Renal cortex interstitium (tissue), 11 donors: ENCODE measurements around the gene ADSS1. TPM values are rescaled to one million over a fixed set of nuclear protein-coding genes. Genes with fewer than 3 reads are reported as not detected.
A peak's percentile ranks its signal among the peaks of the same experiment; 100 is the strongest.
"Not testable (repeated sequence)": the region's sequence is repeated elsewhere in the genome, so short reads cannot be mapped to it uniquely, and the experiment has no call there.

Source experiments
- DNase-seq, 11 donors: peaks; one replicate each; pipeline ENCODE4 v3.0.0-alpha.2; 2013; ENCODE audit warnings: low read depth in 9 of 11, low spot score in 4 of 11; ENCODE audit errors: extremely low read depth in 1 of 11
- polyA plus RNA-seq, 3 donors: library from polyadenylated mRNA; unstranded; fragments of 120-200 nt; gene quantifications; one replicate each; pipeline ENCODE4 v1.2.1, GENCODE V29; 2013; ENCODE audit not compliant: insufficient read length in 3 of 3

The ADSS1 gene
- polyA plus RNA-seq, 3 donors = 16.4 to 18.3 (median 17.8) TPM

DNA sequence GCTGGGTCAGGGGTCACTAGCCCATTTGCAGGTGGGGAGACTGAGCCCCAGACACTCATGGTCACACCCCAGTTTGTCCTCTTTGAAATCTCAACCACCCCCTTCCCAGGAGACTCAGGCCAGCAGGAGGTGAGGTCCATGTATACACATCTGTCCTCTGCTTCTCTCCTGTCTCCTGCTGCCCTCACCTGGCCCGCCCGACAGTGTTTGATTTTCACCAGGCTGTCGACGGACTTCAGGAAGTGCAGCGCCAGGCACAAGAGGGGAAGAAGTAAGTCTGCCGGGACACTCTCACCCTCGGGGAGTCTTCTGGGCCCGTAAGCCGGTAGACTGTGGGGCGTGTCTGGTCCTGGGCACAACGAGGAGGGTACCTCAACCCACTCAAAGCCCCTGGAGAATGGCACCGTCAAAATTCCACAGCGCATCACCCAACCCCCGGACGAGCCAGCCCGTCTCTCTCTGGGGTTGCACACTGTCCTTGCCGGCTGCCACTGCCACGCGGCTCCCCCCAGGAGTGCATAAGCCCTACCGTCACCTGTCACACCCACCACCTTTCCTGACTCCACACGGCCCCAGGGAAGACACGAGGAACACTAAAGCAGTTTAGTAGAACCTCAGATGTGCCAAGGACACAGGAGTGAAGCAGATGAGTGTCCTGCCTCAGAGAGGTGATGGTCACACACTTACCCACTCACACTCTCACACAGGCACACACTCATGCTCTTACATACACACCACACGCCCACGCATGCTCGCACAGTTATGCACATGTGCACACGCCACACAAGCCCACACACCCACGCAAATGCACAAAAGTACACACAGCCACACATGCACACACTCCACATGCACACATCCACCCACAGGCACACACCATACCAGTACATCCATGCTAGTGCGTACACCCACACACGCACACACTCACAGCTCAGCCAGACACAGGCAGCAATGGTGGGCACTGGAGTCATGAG is 15.8 kb downstream of the ADSS1 start:
- DNase-seq = no peak

- DNase-seq = no peak
These were observed 17.2 kb downstream of the ADSS1 start for GRCh38 chr14:104741108-104741802.

GRCh38 chr14:104741803-104742251 is 17.8 kb downstream of the ADSS1 start:
- no peak for DNase-seq

- no peak for DNase-seq
These were observed 18.8 kb downstream of the ADSS1 start for GRCh38 chr14:104742586-104743455.

DNA sequence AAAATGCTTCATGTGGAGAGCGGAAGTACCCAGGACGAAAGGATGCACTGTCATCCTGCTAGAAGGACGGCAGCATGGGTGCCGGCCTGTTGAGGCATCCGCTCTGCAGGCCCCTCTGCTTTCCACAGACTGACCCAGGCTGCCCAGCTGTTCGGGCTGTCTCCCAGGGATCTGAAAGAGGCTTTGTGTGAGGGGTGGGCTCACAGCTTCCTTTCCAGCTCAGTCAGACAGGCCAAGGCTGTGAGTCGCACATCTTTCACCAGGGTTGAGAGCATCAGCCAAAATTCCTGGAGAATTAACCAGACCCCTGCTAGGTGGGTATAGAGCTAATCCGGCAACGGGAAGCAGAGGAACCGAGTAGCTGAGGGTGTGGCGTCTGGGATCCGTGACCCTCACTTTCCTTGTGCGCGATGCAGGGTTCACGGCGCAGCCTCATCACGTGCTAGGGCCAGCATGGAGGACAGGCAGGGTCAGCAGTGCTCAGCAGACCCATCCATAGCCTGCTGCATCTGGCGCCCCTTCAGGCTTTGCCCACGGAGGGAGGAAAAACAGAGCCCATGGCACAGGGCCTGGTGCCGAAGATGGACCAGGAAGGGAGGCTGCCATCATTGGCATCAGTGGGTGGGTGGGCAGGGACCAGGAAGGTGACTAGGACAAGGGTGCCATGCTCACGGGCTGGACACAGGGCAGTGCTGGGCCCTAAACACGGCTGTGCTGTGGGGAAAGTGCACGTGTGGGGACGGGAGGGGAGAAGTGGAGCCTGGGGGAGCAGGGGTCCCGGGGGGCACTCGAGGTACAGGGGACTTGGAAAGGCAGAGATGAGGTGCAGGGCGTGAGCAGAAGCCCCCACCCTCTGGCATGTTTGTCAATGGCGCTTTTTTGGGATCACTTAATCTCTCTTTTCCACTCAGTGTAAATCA is 19.7 kb downstream of the ADSS1 start:
- no peak for DNase-seq

GRCh38 chr14:104744484-104744883 is 20.5 kb downstream of the ADSS1 start:
- no peak for DNase-seq

GRCh38 chr14:104745431-104745830 is 21.4 kb downstream of the ADSS1 start:
- no peak for DNase-seq

GRCh38 chr14:104746071-104746545 is 22.1 kb downstream of the ADSS1 start:
- DNase-seq = no peak

GRCh38 chr14:104746934-104747481 is 23.0 kb downstream of the ADSS1 start:
- DNase-seq = peak in 1 of 11 donors; percentile 37

GRCh38 chr14:104747876-104748275 is 23.8 kb downstream of the ADSS1 start:
- DNase-seq = no peak

GRCh38 chr14:104749111-104749649 is 25.2 kb downstream of the ADSS1 start:
- DNase-seq = peak in 1 of 11 donors; percentile 35

DNA sequence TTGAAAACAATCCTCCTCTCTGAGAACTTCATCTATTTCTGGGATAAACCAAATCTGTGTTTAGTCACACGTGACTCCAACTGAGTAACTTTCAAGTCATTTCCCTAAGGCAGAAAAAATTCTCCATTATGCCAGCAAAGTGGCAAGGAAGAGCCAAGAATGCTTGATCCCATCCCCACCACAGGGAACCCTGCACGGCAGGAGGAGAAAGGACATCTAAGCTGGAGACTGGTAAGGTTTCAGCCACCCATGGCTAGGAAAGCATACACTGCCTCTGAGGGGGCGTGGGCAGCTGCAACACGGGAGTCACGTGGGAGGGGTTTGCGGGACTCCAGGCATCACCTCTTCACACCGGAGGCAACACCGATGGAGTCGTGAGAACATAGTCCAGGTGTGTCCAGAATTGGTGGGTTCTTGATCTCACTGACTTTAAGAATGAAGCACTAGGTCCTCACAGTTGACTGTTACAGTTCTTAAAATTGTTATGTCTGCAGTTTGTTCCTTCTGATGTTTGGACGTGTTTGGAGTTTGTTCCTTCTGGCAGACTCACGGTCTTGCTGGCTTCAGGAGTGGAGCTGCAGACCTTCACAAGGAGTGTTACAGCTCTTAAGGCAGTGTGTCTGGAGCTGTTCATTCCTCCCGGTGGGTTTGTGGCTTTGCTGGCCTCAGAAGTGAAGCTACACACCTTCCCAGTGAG is 26.2 kb downstream of the ADSS1 start:
- no peak for DNase-seq

DNA sequence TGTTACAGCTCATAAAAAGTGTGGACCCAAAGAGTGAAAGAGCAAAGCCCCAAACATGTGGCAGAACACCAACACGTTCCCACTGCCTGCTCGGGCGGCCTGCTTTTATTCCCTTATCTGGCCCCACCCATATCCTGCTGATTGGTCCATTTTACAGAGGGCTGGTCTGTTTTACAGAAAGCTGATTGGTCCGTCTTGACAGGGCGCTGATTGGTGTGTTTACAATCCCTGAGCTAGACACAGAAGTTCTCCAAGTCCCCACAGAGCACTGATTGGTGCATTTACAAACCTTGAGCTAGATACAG is 26.7 kb downstream of the ADSS1 start:
- DNase-seq = not testable (repeated sequence)

DNA sequence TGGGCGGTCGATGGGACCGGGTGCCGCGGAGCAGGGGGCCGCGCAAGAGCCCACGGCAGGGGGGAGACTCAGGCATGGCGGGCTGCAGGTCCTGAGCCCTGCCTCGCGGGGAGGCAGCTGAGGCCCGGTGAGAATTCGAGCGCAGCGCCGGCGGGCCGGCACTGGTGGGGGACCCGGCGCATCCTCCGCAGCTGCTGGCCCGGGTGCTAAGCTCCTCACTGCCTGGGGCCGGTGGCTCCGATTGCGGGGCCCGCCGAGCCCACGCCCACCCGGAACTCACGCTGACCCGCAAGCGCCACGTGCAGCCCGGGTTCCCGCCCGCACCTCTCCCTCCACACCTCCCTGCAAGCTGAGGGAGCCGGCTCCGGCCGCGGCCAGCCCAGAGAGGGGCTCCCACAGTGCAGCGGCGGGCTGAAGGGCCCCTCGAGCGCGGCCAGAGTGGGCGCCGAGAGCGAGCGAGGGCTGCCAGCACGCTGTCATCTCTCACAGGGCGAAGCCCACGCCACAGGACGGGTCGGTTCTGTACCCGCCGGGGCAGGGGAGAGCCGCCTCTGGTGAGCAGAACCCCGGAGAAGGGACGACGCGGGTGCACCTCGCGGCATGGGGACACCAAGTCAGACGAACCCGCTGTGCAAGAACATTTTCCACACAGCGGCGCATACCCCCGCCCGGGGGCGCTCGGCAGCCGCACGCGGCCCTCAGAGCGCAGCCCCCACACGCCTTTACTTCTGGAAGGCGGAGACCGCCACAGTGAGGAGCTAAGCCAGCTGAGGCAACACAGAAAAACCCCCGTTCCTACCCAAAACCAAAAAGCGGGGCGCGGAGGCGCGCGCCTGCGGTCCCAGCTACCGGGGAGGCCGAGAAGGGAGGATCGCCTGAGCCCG is 27.8 kb downstream of the ADSS1 start:
- DNase-seq = no peak

- DNase-seq = no peak
These were observed 28.4 kb downstream of the ADSS1 start for GRCh38 chr14:104752423-104752734.
